ENCODE measurements around the gene PHIP. TPM values are rescaled to one million over a fixed set of nuclear protein-coding genes. Genes with fewer than 3 reads are reported as not detected.
"Not testable (repeated sequence)": the region's sequence is repeated elsewhere in the genome, so short reads cannot be mapped to it uniquely, and the experiment has no call there.

The PHIP gene
- total RNA-seq, 1 donor from 2014 or later: 14.6 TPM

DNA sequence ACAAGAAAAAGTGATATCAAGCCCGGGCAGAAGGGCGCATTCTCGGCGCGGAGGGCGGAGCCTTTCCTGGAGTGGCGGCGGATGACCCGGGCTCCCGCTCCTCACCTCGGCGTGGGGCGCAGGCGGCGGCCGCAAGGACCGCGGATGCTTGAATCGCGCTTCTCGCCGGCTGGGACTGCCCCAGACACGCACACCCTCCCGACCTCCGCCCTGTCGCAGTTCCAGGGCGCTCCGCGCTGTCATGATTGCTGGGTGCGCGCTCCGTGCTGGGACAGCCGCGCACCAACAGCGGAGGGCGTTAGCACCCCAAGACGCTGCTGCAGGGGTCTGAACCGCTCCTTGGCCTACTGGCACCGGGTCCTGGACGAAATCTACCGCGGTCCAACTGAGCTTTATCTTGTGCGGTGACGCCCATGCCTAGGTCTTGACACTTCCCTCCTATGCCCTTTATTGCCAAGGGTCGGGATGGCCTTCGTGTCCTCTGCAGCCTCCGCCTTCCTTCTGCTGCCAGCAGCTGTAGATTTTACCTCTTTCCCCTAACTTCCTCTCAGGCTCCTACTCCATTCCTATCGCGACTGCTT, 167.4 kb downstream of the PHIP start:
- DNase-seq (ENCODE audit: low read depth): no peak
- no peaks in the 10 kb centered on the region for H3K36me3 ChIP-seq (ENCODE audit: control insufficient read depth, insufficient read depth, low read length)
- H3K4me3 ChIP-seq (ENCODE audit: low read depth, low read length): peak overlapping the region; percentile 45
- H3K27me3 ChIP-seq (ENCODE audit: control insufficient read depth, insufficient read depth, low read length): peaks cover 4% of the 10 kb centered on the region
- TF ChIP-seq, protein P1, sequence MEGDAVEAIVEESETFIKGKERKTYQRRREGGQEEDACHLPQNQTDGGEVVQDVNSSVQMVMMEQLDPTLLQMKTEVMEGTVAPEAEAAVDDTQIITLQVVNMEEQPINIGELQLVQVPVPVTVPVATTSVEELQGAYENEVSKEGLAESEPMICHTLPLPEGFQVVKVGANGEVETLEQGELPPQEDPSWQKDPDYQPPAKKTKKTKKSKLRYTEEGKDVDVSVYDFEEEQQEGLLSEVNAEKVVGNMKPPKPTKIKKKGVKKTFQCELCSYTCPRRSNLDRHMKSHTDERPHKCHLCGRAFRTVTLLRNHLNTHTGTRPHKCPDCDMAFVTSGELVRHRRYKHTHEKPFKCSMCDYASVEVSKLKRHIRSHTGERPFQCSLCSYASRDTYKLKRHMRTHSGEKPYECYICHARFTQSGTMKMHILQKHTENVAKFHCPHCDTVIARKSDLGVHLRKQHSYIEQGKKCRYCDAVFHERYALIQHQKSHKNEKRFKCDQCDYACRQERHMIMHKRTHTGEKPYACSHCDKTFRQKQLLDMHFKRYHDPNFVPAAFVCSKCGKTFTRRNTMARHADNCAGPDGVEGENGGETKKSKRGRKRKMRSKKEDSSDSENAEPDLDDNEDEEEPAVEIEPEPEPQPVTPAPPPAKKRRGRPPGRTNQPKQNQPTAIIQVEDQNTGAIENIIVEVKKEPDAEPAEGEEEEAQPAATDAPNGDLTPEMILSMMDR (IDR thresholded peaks at IDR 0.05; ENCODE audit: insufficient read depth, low read length, poor library complexity, severe bottlenecking): no peak

DNA sequence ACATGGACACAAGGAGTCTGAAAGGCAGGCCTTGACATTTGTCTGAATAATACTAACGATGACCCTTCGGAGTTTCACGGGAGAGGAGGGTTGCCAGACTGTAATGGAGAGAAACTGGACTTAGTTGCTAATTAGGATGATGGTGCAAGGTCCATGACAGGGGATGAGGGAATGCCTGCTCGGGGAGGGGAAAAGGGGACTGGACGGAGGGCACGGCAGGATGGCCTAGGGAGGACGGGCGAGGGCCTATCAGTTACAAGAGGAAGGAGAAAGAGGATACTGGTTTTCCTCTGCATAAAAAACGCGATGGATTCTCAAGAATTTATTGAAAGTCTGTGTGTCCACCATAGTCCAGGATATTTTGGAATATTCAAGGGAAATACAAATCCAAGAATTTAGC, 168.0 kb downstream of the PHIP start:
- Histone ChIP-seq H3K4me3 (ENCODE audit: low read depth, low read length) (no peak overlapping the region), H3K27me3 (ENCODE audit: control insufficient read depth, insufficient read depth, low read length) (peaks cover 4% of the 10 kb centered on the region)

DNA sequence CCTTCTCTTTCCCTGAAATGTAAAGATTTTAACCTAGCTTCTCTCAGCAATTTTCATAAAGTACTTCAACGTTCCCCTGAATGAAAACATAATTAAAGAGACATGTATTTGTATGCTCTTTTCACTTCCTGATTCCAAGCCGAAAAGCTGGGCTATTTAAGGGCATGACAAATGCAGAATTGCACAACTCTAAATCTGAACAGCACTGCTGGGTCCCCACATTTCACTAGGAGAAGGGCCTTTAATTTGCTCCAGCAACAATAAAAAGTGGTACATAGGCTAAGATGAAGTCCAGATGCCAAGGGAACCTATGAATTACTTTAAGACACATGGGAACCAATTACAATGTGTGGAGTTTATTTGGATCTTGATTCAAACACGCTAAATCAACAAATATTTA, 168.7 kb downstream of the PHIP start:
- Histone ChIP-seq H3K27me3 (ENCODE audit: control insufficient read depth, insufficient read depth, low read length) (peaks cover 4% of the 10 kb centered on the region), H3K36me3 (ENCODE audit: control insufficient read depth, insufficient read depth, low read length) (no peaks in the 10 kb centered on the region), H3K4me3 (ENCODE audit: low read depth, low read length) (no peak overlapping the region)
- TF ChIP-seq, protein P1 (IDR thresholded peaks at IDR 0.05; ENCODE audit: insufficient read depth, low read length, poor library complexity, severe bottlenecking): no peak
- DNase-seq (ENCODE audit: low read depth): no peak

More for the DNA sequence above, 168.0 kb downstream of the PHIP start:
- H3K36me3 ChIP-seq (ENCODE audit: control insufficient read depth, insufficient read depth, low read length): no peaks in the 10 kb centered on the region
- TF ChIP-seq, protein P1 (IDR thresholded peaks at IDR 0.05; ENCODE audit: insufficient read depth, low read length, poor library complexity, severe bottlenecking): no peak
- DNase-seq (ENCODE audit: low read depth): no peak

DNA sequence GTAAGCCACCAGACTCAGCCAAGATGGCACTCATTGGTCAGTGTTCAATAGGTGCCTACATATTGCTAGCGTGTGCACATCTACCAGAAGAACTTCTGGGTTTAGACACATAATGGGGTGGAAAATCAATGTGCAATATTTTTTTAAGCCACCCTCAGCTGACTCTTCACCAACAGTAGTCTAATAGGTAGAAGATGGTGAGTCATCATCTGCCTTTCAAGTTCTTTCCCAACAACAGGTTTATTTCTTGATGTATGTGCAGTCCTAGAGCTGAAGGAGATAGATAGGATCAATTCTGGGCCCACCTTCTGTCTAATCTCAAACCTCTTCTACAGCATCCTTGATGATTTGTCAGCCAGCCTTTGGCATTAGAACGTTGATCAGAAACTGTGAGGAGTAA, 169.4 kb downstream of the PHIP start:
- peaks cover 4% of the 10 kb centered on the region for H3K27me3 ChIP-seq (ENCODE audit: control insufficient read depth, insufficient read depth, low read length)
- TF ChIP-seq, protein P1 (IDR thresholded peaks at IDR 0.05; ENCODE audit: insufficient read depth, low read length, poor library complexity, severe bottlenecking): no peak
- no peak for DNase-seq (ENCODE audit: low read depth)
- H3K36me3 ChIP-seq (ENCODE audit: control insufficient read depth, insufficient read depth, low read length): no peaks in the 10 kb centered on the region
- H3K4me3 ChIP-seq (ENCODE audit: low read depth, low read length): no peak overlapping the region

DNA sequence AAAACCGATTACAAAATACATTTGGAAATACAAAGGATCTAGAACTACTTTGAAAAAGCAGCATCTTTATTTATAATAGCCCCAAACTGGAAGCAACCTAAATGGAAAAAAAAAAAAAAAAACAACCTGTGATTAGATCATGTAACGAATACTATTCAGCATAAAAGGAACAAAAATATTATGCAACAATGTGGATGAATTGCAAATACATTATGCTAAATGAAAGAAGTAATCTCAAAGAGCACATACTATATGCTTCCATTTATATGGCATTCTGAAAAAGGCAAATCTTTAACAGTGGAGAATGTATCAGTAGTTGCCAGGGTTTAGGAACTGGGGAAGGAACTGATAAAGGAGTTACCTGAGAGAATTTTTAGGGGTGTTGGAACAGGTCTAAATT, 181.8 kb downstream of the PHIP start:
- H3K4me3 ChIP-seq (ENCODE audit: low read depth, low read length): no peak overlapping the region
- TF ChIP-seq, protein P1 (IDR thresholded peaks at IDR 0.05; ENCODE audit: insufficient read depth, low read length, poor library complexity, severe bottlenecking): no peak
- no peak for DNase-seq (ENCODE audit: low read depth)

DNA sequence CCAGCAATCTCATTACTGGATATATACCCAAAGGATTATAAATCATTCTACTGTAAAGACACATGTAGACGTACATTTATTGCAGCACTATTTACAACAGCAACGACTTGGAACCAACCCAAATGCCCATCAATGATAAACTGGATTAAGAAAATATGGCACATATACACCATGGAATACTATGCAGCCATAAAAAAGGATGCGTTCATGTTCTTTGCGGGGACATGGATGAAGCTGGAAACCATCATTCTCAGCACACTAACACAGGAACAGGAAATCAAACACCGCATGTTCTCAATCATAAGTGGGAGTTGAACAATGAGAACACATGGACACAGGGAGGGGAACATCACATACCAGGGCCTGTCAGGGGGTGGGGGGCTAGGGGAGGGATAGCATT, 188.2 kb downstream of the PHIP start:
- H3K36me3 ChIP-seq (ENCODE audit: control insufficient read depth, insufficient read depth, low read length); H3K4me3 ChIP-seq (ENCODE audit: low read depth, low read length); DNase-seq (ENCODE audit: low read depth); H3K27me3 ChIP-seq (ENCODE audit: control insufficient read depth, insufficient read depth, low read length): not testable (repeated sequence)

More for the DNA sequence above, 181.8 kb downstream of the PHIP start:
- H3K27me3 ChIP-seq (ENCODE audit: control insufficient read depth, insufficient read depth, low read length): no peaks in the 10 kb centered on the region
- no peaks in the 10 kb centered on the region for H3K36me3 ChIP-seq (ENCODE audit: control insufficient read depth, insufficient read depth, low read length)

Other genes with a start within 250 kb of the PHIP start
- 2.6 and 4.5 TPM in 2 replicates for gene IRAK1BP1, start 210.7 kb downstream of the PHIP start, total RNA-seq
- gene HMGN3, start 156.4 kb upstream of the PHIP start, total RNA-seq: 35.3 and 40.9 TPM in 2 replicates